Cardiac septum (tissue), 1 donor: ENCODE results near the gene RMND5A. TPM values are rescaled to one million over a fixed set of nuclear protein-coding genes. Genes with fewer than 3 reads are reported as not detected.

ENCODE experiments used
- DNase-seq: peaks from one replicate; pipeline ENCODE4 v3.0.0-alpha.2; 2020; ENCODE audit warnings: low spot score
- intact Hi-C: fragments of 100-400 bp; cut with DNase I; formaldehyde crosslinking; loops from one replicate; pipeline ENCODE4 v1.14.0; 2022
- total RNA-seq: library from RNA; stranded (reverse); fragmentation: NEBNext Ultra II Directional; extraction: Animal tissue kit (Norgen Biotek cat#: 25700); gene quantifications from one replicate; pipeline ENCODE4 v1.2.1, GENCODE V29; 2021
- donor health status: DM: no; HTN: no; CAD: no.

RMND5A gene
- total RNA-seq, 1 donor from 2014 or later, result 96.6 TPM

- DNase-seq, result no peak
- intact Hi-C loops, result no loop called here
Observed at GRCh38 chr2:86750240-86750839, 30.2 kb downstream of the RMND5A start.

GRCh38 chr2:86751778-86752177, 31.7 kb downstream of the RMND5A start:
- intact Hi-C loops, result no loop called here
- DNase-seq, result no peak

- no peak for DNase-seq
- intact Hi-C loops, result no loop called here
Observed at GRCh38 chr2:86752934-86753333, 32.8 kb downstream of the RMND5A start.

- intact Hi-C loops, result no loop called here
- DNase-seq, result no peak
Observed at GRCh38 chr2:86753606-86754005, 33.5 kb downstream of the RMND5A start.

- DNase-seq, result no peak
- intact Hi-C loops, result no loop called here
Observed at GRCh38 chr2:86758405-86758804, 38.3 kb downstream of the RMND5A start.

- intact Hi-C loops, result no loop called here
- DNase-seq, result no peak
Observed at GRCh38 chr2:86760371-86760770, 40.3 kb downstream of the RMND5A start.

GRCh38 chr2:86764661-86765309, 44.7 kb downstream of the RMND5A start:
- no peak for DNase-seq
- intact Hi-C loops, result no loop called here

- DNase-seq, result no peak
- intact Hi-C loops, result no loop called here
Observed at GRCh38 chr2:86765310-86765695, 45.2 kb downstream of the RMND5A start.

GRCh38 chr2:86768189-86768949, 48.3 kb downstream of the RMND5A start:
- intact Hi-C loops, result no loop called here
- no peak for DNase-seq

GRCh38 chr2:86769838-86770237, 49.7 kb downstream of the RMND5A start:
- intact Hi-C loops, result no loop called here
- DNase-seq, result no peak

- intact Hi-C loops, result no loop called here
- DNase-seq, result no peak
Observed at GRCh38 chr2:86770816-86771301, 50.8 kb downstream of the RMND5A start.

- intact Hi-C loops, result no loop called here
- DNase-seq, result no peak
Observed at GRCh38 chr2:86772611-86773010, 52.5 kb downstream of the RMND5A start.

- no peak for DNase-seq
Observed at GRCh38 chr2:86774862-86775261, 54.8 kb downstream of the RMND5A start.

GRCh38 chr2:86775338-86775737, 55.2 kb downstream of the RMND5A start:
- DNase-seq, result no peak

More at GRCh38 chr2:86774862-86775261, 54.8 kb downstream of the RMND5A start:
- intact Hi-C loops, result no loop called here

GRCh38 chr2:86776532-86776931, 56.4 kb downstream of the RMND5A start:
- no peak for DNase-seq
- intact Hi-C loops, result no loop called here

More at GRCh38 chr2:86775338-86775737, 55.2 kb downstream of the RMND5A start:
- intact Hi-C loops, result no loop called here

- DNase-seq, result no peak
- intact Hi-C loops, result no loop called here
Observed at GRCh38 chr2:86778957-86779356, 58.9 kb downstream of the RMND5A start.

GRCh38 chr2:86779971-86780370, 59.9 kb downstream of the RMND5A start:
- intact Hi-C loops, result no loop called here
- no peak for DNase-seq

GRCh38 chr2:86781363-86781762, 61.3 kb downstream of the RMND5A start:
- intact Hi-C loops, result no loop called here

GRCh38 chr2:86782748-86783147, 62.7 kb downstream of the RMND5A start:
- intact Hi-C loops, result no loop called here
- no peak for DNase-seq

More at GRCh38 chr2:86781363-86781762, 61.3 kb downstream of the RMND5A start:
- DNase-seq, result no peak

GRCh38 chr2:86783615-86784339, 63.7 kb downstream of the RMND5A start:
- intact Hi-C loops, result no loop called here
- no peak for DNase-seq
